GM21447 (cell line): Measurements from ENCODE around the gene LRRIQ4.

ENCODE experiments used
- ATAC-seq: cut with Tn5 transposase; IDR thresholded peaks from one replicate; pipeline ENCODE4 v1.9.1; 2021; ENCODE audit not compliant: unreplicated experiment

The LRRIQ4 gene

GRCh38 chr3:169850618-169851017 lies 37.9 kb downstream of the LRRIQ4 start:
- ATAC-seq, result no peak

- ATAC-seq, result no peak
These were observed 42.8 kb downstream of the LRRIQ4 start for GRCh38 chr3:169855514-169855913.

- ATAC-seq, result no peak
These were observed 45.1 kb downstream of the LRRIQ4 start for GRCh38 chr3:169857811-169858210.

DNA sequence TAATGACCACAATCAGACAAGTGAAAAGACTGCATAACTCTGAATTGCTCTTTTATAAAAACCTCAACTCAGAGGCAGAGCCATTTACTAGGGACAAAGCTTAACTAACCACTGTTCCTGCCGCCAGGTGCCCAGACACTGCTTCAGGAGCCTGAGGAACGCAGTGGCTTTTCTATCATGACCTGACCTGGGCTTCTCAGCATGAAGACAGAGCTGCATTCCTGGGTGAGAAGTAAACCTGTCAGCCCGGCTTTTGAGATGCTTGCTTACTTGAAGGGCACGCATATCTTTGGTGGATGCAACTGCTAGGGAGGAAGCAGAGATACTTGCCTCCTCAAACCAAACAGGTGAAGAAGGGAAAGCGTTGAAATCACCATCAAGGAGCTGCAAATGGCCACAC lies 49.2 kb downstream of the LRRIQ4 start:
- no peak for ATAC-seq

DNA sequence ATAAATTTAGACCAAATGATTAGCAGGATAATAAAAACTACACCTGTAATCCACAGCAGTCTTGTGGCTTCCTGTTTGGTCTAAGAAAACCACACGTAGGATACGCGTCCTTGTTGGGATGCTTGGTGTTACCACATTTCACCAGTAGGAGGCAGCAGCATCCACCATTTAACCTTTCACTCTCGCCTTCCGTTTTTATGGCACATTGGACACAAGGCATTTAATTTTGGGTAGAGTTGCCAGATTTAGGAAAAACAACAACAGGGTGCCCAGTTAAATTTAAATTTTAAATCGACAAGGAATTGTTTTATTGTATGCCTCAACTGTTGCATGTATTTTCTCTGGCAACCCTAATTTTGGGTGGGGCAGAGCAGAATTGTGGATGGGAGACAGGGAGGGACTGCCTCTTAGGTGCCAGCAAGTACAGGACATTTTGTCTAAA lies 50.8 kb downstream of the LRRIQ4 start:
- ATAC-seq, result peak; percentile 67

GRCh38 chr3:169864270-169864669 lies 51.6 kb downstream of the LRRIQ4 start:
- ATAC-seq, result no peak

GRCh38 chr3:169865176-169865767 lies 52.6 kb downstream of the LRRIQ4 start:
- no peak for ATAC-seq

DNA sequence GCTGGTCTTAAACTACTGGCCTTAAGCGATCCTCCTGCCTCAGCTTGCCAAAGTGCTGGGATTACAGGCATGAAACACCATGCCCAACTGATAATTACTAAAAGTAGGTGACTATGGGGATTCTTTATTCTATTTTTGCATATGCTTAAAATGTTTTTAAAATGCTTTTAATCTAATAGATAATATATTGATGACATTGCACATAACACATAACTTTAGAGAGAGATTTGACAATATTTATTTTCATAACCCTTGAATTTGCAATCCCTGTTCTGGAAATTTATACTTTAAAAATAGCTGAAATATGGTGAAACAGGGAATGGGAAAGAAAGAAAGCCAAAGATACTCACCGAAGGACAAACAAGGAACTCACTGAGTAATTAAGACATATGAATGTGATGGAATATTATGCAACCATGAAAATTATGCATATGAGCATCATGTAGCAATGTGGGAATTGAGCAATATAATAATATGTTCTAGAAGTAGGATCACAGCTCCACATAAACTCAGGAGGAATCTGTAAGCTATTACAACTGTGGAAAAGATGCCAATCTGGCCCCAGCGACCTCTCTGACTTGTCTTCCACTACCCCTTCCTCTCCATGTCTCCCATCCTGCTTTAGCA lies 55.0 kb downstream of the LRRIQ4 start:
- no peak for ATAC-seq

DNA sequence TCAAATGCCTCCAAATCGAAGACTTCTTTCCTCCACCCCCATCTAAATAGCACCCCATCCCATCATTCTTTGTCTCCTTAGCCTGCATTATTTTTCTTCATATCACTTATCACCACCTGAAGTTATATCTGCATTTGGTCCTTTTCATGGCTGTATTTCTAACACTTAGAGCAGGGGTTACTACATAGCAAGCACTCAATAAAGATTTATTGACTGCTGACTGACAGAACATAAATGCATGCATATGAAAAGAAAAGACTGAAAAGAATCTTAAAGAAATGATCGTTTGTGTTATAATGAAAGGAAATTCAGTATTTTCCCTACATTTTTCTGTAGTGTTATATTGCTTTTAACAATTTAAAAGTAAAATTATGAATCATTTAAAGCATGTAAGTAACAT lies 55.7 kb downstream of the LRRIQ4 start:
- ATAC-seq, result no peak

DNA sequence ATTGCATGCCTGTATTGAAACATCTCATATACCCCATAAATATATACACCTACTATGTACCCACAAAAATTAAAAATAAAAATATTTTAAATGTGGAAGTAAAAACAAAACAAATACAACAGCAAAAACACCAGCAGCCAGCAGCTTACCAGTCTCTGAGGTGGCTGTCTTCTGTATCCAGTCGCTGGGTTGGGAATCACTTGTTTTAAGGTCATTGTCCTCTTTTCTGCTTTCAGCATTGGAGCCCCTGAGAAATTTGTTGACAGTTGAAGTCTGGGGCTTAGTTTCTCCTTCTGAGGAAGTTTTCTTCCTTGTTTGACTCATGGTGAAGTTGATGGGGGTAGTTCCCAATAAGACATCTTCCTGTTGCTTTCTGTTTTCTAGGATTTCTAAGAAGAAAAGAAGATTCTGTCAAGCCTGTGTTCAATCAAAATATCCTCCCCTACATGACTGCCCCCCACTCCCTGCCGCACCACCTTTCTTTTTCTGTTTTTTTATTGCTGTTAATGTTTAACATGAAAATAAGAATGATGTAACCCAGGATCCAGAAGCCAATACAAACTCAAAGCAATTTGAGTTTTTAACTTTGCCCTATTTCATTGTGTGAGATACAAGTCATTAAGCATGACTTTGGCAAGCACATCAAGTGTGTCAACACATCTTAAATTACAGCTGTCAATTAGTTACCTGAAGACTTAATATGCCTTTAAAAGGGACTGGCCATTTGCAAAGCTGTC lies 57.0 kb downstream of the LRRIQ4 start, which contains the start of gene LRRC31:
Gene LRRC31, minus strand, starts transcription at position 452 of the 737 bp plus-strand sequence. Its CDS starts 128 bp downstream, at position 324.
- no peak for ATAC-seq

GRCh38 chr3:169871129-169871886 lies 58.6 kb downstream of the LRRIQ4 start:
- ATAC-seq, result peak; percentile 55

DNA sequence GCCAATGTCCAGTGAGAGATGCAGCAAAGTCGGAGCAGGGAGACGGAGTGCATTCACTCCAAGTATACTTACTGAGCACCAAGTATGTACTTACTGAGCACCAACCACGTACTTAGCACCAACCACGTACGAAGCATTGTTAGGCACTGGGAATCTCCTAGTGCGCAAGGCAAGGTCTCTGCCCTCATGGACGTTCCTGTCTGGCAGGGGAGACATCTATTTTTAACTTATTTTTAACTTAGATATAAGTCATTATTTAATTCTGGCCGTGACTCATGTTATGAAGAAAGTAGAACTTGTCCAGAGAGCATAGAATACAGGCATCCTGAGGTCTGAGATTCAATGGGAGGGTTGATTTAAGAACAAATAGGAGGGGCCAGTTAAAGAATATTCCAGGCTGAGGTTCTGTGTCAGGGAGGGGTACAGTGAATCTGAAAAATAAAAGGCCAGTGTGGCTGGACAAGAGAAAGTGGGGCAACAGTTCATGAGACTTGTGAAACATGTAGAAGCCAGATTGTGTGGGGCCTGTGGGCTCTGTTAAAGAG lies 66.4 kb downstream of the LRRIQ4 start:
- no peak for ATAC-seq

- no peak for ATAC-seq
These were observed 67.3 kb downstream of the LRRIQ4 start for GRCh38 chr3:169879845-169880575.

- ATAC-seq, result no peak
These were observed 68.0 kb downstream of the LRRIQ4 start for GRCh38 chr3:169880576-169881250.

GRCh38 chr3:169886671-169887070 lies 74.0 kb downstream of the LRRIQ4 start:
- no peak for ATAC-seq
